AG10803 (cell line): Measurements from ENCODE around the gene SYNPO2.
A peak's percentile ranks its signal among the peaks of the same experiment; 100 is the strongest.
"Not testable (repeated sequence)": the region's sequence is repeated elsewhere in the genome, so short reads cannot be mapped to it uniquely, and the experiment has no call there.

Experiments used
- DNase-seq: peaks from one replicate; pipeline ENCODE4 v3.0.0; 2010; ENCODE audit warnings: low read depth
- H3K4me3 ChIP-seq: 2 replicates; pipeline ENCODE4 v1.5.1; 2011; ENCODE audit warnings: mild to moderate bottlenecking, low read length, control low read depth
- CTCF ChIP-seq: conservative IDR thresholded peaks from 2 replicates; pipeline ENCODE4 v1.5.1; 2011; ENCODE audit warnings: mild to moderate bottlenecking, low read length, control low read depth, inconsistent platforms

The SYNPO2 gene

GRCh38 chr4:119010909-119011606 lies 122.4 kb downstream of the SYNPO2 start:
- no peak overlapping the region for H3K4me3 ChIP-seq
- TF ChIP-seq CTCF: no peak
- DNase-seq: peak; percentile 17

GRCh38 chr4:119011607-119011988 lies 122.9 kb downstream of the SYNPO2 start:
- TF ChIP-seq CTCF: no peak
- peak; percentile 31 for DNase-seq

GRCh38 chr4:119014658-119015057 lies 126.0 kb downstream of the SYNPO2 start:
- DNase-seq: no peak
- TF ChIP-seq CTCF: no peak
- H3K4me3 ChIP-seq: no peak overlapping the region

More at GRCh38 chr4:119011607-119011988, 122.9 kb downstream of the SYNPO2 start:
- H3K4me3 ChIP-seq: no peak overlapping the region

GRCh38 chr4:119016636-119017035 lies 128.0 kb downstream of the SYNPO2 start:
- no peak overlapping the region for H3K4me3 ChIP-seq
- no peak for TF ChIP-seq CTCF
- peak; percentile 97 for DNase-seq

- no peak for TF ChIP-seq CTCF
- no peak overlapping the region for H3K4me3 ChIP-seq
- DNase-seq: no peak
Measured at GRCh38 chr4:119017636-119018035, 129.0 kb downstream of the SYNPO2 start.

- no peak for TF ChIP-seq CTCF
- H3K4me3 ChIP-seq: no peak overlapping the region
- DNase-seq: peak; percentile 84
Measured at GRCh38 chr4:119020158-119020557, 131.5 kb downstream of the SYNPO2 start.

- not testable (repeated sequence) for H3K4me3 ChIP-seq, DNase-seq
Measured at GRCh38 chr4:119022520-119022919, 133.9 kb downstream of the SYNPO2 start.
